Raji (cell line): ENCODE results near the gene PPP1R13B.

Experiments
- POLR2A ChIP-seq: IDR thresholded peaks from 2 replicates; pipeline ENCODE4 v1.6.1; 2011; ENCODE audit warnings: low read depth, low read length, control low read depth; ENCODE audit not compliant: insufficient read depth

Gene PPP1R13B

DNA sequence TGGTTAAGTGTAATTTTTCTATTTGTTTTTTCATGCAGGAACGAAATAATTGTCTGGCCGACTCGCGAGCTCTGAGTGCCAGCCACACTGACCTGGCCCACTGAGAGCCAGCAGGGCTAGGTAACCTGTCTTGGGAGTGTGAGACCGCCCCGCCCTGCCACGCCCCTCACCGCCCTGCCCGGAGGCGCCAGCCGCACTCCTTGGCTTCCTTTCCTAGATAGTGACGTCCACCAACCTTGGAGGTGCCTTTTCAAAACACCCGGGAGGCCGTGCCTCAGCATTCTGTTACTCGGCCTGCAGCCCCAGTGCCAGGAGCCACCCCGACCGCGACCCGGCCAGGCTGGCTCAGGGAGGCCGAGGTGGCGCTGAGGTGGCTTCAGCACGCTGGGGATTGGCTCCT is 153.9 kb downstream of the PPP1R13B start:
- no peak for TF ChIP-seq POLR2A

DNA sequence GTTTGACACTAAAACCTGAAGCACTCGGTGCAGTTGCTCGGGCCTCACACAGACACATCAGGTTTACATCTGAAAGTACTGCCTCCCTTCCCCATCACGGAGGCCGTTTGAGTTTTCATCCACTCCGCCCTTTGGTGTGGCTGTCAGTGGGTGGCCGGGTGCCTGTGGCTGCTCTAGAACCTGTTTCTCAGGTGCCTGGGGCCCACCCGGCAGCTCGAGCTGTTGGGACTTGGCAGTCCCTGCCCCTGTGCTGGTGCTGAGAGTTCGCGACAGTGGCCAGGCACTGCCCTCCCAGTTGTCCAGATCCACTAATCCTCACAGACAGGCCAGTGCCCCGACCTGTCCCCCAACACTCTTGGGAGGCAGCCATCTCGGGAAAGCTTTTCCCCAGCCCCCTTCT is 154.5 kb downstream of the PPP1R13B start:
- no peak for TF ChIP-seq POLR2A

DNA sequence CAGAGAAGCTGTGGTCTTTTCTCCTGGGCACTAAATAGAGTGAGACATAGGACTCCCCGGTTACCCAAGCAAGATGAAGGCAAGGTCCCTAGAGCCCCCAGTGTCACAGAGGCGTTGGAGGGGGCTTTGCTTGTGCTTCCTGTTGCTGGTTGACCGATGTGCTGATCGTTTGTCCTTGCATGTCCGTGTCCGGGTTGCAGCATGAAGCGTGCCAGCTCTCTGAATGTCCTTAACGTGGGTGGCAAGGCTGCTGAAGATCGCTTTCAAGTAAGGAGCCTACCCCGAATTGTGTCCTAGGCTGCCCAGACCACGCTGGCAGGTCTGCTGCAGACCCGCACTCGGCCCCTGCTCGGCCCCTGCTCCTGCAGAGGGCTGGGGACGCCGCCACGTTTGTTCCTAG is 155.2 kb downstream of the PPP1R13B start:
- no peak for TF ChIP-seq POLR2A

- TF ChIP-seq POLR2A = no peak
Observed at GRCh38 chr14:103690332-103690731, 157.0 kb downstream of the PPP1R13B start.

GRCh38 chr14:103688906-103689902 is 158.2 kb downstream of the PPP1R13B start:
- TF ChIP-seq POLR2A = no peak

GRCh38 chr14:103688441-103688840 is 158.9 kb downstream of the PPP1R13B start:
- TF ChIP-seq POLR2A = no peak

GRCh38 chr14:103687712-103688111 is 159.7 kb downstream of the PPP1R13B start:
- TF ChIP-seq POLR2A = no peak

DNA sequence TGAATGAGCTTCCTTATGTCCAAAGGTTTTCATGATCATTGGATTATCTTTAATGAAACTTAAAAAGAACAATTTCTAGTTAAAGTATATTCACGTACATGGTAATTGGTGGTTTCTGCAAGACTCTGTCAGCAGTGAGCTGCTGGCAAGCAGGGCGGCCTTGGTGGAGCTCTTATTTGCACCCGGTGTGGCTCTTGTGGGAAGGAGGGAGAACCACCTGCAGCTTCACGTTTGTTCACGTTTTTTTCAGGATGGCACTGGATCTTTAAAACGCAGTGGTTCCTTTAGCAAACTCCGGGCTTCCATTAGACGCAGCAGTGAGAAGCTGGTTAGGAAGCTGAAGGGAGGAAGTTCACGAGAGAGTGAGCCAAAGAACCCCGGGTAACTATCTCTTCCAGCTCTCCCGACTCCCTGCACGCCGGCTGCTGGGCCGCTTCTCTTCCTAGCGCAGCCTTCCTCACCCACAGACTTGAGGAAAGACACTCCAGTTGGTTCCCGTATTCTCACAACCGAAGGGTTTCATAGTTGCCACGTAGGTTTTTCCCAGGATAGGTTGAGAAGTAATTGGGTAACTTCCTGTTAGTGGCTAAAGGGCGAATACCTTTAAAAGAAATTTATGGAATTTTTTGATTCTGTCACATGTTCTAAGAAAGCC is 160.4 kb downstream of the PPP1R13B start:
- no peak for TF ChIP-seq POLR2A

GRCh38 chr14:103685276-103686211 is 161.8 kb downstream of the PPP1R13B start:
- TF ChIP-seq POLR2A = no peak

GRCh38 chr14:103684871-103685270 is 162.5 kb downstream of the PPP1R13B start:
- TF ChIP-seq POLR2A = no peak

DNA sequence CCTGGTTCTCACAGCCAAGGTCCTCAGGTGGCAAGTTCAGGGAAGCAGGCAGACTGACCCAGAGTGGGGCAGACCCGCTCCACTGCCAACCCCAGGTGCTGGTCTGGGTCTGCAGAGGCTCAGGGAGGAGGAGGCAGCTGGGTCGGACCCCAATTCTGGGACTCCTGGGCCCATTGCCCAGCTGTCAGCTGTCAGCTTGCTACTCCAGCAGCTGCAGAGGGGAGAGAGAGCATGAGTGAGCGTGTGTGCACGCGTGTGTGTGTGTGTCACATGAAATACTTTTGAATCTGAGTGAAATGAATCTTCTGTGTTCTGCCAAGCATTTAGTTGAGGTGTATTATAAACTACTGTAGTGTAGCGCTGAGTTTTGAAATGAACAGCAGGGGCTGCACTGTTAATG is 162.9 kb downstream of the PPP1R13B start:
- no peak for TF ChIP-seq POLR2A
